ENCODE results near the gene LSM7.

- TF ChIP-seq CTCF (IDR thresholded peaks at IDR 0.05) (no peak), POLR2A (IDR thresholded peaks at IDR 0.05; ENCODE audit: low read depth) (no peak), EP300 (IDR thresholded peaks at IDR 0.05) (no peak), POLR2AphosphoS5 (IDR thresholded peaks at IDR 0.05) (no peak)
Observed at GRCh38 chr19:2274185-2274711, 54.1 kb downstream of the LSM7 start.

Data from esophagus muscularis mucosa (tissue), 4 donors.